GM12873 (cell line): ENCODE data around the gene NAP1L4.

Source experiments
- CTCF ChIP-seq: IDR thresholded peaks from 2 replicates; pipeline ENCODE4 v1.5.1; 2012; ENCODE audit warnings: low read depth, mild to moderate bottlenecking, moderate library complexity, low read length, control low read depth; ENCODE audit not compliant: insufficient read depth; ENCODE audit errors: missing control alignments

Gene NAP1L4

GRCh38 chr11:2901854-2902783 lies 90.0 kb downstream of the NAP1L4 start:
- no peak for TF ChIP-seq CTCF

- TF ChIP-seq CTCF: no peak
Observed at GRCh38 chr11:2901196-2901796, 90.8 kb downstream of the NAP1L4 start.

GRCh38 chr11:2899080-2899783 lies 92.9 kb downstream of the NAP1L4 start:
- no peak for TF ChIP-seq CTCF

- no peak for TF ChIP-seq CTCF
Observed at GRCh38 chr11:2898366-2899079, 93.6 kb downstream of the NAP1L4 start.

GRCh38 chr11:2897048-2897447 lies 95.1 kb downstream of the NAP1L4 start:
- no peak for TF ChIP-seq CTCF

GRCh38 chr11:2896047-2896446 lies 96.1 kb downstream of the NAP1L4 start:
- no peak for TF ChIP-seq CTCF
